ENCODE data around the gene GTF2E1.

The GTF2E1 gene

DNA sequence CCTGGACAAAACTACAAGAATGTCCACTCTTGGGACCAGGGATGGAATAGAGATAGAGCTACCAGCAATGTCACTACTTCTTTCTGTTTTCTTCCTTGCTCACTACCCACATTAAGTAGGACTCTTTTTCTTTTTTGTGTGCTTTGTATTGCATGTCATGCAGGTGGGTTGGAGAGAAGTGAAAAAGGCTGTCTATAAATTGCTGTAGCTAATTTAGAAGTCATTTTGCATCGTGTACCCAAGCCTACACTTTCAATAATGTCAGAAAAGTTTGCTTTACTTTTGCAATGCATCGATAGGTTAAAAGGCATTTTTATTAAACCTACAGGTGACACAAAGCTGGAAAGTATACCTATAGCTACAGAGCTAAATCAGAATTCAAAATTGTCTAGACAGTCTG is 58.9 kb downstream of the GTF2E1 start:
- DNase-seq, result no peak

DNA sequence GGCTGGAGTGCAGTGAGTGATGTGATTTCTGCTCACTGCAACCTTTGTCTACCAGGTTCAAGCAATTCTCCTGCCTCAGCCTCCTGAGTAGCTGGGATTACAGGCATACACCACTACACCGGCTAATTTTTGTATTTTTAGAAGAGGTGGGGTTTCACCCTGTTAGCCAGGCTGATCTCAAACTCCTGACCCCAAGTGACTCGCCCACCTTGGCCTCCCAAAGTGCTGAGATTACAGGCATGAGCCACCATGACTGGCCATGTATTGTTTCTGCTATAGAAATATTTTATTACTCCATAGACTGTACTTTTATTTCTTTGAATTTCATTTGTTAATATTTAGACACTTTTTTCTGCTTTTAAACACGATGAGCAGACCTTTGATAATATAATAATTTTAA is 60.4 kb downstream of the GTF2E1 start:
- DNase-seq, result no peak

DNA sequence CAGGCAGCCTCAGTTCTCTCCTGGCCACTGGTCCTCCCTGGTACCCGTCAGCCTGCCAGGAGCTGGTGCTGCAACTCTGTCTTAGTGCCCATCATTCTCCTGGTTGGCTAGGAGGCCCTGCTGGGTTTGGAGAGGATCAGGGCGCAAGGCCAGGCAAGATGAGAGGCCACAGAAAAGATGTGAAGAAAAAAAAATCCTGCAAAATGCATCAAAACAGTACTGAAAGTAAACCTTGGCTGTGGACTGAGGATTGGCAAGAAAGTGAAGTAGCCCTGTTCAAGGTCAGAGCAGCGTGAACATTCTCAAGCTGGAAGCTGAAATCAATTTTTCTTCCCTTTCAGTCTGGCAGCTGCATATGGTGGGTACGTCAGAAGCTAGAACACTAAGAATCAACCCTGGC is 74.2 kb downstream of the GTF2E1 start:
- DNase-seq, result no peak

DNA sequence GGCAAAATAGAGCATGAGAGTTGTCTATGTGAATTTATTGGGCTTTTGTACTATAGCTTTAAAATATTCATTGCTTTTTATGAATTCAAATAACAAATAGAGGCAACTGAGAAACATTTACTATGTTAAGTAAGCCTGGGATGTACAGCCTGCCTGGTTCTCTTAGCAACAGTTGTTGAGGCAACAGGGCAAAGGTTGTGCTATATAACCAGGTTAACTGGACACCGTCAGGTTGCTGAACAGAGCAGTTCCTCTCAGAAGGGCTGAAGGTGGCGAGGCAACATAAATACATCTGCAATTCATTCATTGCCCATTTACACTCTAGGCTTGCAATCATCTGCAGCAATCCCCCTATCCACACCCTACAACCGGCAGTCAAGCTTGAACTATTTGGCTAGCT is 78.2 kb downstream of the GTF2E1 start:
- no peak for DNase-seq

DNA sequence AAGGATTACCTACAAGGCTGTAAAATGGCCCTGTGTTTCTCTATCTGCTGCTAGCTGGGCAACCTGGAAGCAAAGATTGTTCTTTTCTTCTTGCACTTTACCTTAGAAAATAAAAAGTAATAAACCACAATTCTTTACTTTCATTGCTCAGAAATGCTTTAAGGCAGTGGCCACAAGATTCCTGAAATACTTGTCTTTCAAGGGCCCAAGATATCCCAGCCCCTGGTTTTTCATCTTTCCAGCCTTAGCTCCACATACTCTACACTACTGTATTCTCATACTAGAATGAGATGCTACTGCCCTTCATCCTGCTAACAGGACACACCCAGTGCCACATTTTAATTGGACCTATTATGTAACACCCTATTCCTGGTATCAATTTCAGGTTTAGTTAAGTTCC is 78.9 kb downstream of the GTF2E1 start:
- DNase-seq, result no peak

DNA sequence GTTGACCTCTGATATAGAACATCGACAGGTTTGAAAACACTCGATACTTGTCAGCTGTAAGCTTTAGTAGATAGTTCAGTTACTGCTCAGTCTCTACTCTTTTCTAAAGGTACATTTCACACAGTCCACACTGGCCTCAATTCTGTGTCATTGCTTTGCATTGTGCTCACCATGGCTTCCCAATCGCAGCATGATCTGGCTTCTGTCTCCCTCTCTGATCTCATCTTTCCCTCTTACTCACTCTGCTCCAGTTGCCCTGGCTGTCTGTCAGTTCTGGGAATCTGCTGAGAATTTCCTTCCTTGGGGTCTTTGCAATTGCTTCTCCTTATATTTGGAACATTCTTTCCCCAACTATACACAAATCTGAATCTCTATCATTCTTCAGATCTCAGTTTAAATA is 80.6 kb downstream of the GTF2E1 start:
- DNase-seq, result no peak

DNA sequence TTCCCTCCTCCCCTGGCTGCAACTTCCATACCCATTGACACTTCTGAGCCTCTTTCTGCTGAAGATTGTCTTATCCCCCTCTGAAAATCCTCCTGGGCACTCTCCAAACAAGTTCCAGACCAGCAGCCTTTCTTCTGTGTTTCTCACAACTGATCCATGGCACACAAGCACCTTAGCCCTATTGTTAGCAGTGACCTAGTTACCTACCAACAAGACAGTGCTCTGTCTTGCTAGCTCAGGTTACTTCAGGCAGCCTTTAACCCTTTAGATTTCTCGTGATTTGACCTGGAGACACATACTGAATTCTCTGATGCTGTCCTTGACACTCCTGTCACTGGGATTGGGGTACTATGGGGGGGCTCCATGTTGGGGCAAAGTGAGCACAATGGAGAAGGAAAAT is 82.1 kb downstream of the GTF2E1 start:
- DNase-seq, result no peak

DNA sequence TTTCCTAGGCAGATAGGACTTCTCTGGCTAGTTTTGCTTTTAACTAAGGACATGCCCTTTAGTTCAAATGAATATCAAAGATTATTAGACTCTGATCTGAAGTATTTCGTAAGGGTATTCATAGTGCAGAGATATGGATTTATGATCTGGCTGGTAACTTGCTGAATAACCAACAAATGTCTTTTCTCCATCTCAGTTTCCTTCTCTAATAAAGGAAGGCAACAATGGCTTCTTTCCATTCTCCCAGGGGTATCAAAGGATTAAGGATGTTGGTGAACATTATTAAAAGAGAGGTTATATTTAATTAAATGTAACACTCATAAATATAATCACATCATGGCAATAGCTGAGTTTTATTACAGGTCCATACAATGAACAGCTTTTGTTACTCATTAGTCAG is 86.3 kb downstream of the GTF2E1 start:
- DNase-seq, result no peak

DNA sequence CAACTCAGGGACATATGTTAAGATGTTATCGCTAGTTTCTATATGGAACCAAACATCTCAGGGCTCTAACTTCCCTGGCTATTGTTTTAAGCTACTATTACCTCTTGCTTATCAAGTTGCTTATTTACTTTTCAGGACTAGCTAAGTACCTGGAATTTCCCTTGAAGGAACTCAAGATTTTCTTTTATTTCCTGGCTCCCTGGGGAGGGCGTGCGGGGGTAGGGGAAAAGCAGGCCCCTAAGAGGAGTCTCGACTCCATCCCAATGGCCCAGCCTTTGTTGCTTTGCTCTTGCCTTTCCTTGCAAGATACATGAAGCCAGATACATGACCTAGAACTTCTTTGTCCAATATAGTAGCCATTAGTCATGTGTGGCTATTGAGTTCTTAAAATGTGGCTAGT is 88.5 kb downstream of the GTF2E1 start:
- DNase-seq, result no peak
